ENCODE data around the gene ATP1B1.

DNA sequence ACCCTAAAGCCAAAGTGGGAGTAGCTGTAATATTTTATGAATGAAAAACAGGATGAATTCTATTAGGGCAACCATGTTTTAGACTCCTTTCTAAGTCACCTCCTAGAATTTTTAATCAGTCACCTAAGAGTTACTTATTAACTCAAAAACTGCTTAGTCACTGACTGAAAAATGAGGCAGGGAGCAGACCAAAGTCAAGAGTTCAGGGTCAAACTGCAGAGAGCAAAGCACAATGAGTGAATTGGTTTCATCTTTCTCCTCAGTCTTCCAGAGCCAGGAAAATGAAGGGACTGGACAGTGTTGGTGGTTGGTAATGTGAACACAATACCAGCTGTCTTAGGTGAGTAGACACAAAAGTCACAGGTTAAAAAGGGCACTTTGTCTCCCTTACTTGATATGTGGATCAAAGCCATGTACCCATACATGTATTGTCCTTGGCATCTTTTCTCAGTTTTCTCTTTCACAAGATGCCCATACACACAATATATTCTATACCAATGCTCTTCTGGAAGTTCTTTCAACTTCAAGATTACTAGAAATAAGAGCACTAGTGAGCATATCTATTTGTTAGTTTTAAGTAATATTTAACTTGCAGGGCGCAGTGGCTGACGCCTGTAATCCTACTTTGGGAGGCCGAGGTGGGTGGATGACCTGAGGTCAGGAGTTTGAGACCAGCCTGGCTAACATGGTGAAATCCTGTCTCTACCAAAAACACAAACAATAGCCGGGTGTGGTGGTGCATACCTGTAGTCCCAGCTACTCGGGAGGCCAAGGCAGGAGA, 42.2 kb downstream of the ATP1B1 start:
- TF ChIP-seq, protein P1, sequence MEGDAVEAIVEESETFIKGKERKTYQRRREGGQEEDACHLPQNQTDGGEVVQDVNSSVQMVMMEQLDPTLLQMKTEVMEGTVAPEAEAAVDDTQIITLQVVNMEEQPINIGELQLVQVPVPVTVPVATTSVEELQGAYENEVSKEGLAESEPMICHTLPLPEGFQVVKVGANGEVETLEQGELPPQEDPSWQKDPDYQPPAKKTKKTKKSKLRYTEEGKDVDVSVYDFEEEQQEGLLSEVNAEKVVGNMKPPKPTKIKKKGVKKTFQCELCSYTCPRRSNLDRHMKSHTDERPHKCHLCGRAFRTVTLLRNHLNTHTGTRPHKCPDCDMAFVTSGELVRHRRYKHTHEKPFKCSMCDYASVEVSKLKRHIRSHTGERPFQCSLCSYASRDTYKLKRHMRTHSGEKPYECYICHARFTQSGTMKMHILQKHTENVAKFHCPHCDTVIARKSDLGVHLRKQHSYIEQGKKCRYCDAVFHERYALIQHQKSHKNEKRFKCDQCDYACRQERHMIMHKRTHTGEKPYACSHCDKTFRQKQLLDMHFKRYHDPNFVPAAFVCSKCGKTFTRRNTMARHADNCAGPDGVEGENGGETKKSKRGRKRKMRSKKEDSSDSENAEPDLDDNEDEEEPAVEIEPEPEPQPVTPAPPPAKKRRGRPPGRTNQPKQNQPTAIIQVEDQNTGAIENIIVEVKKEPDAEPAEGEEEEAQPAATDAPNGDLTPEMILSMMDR (IDR thresholded peaks at IDR 0.05; ENCODE audit: insufficient read depth, low read length, poor library complexity, severe bottlenecking) = no peak
- TF ChIP-seq EZH2phosphoT487 (conservative IDR thresholded peaks at IDR 0.05; ENCODE audit: low read length) = no peak

All from SU-DHL-6 (cell line).